Endothelial cell of umbilical vein (primary cell): ENCODE results near the gene TTC27. TPM values are rescaled to one million over a fixed set of nuclear protein-coding genes. Genes with fewer than 3 reads are reported as not detected.

Experiments used
- BruUV-seq: library from RNA; stranded (reverse); fragments of 400-500 nt; replicated peaks from 2 replicates; lab custom pipeline; 2021; lab: Mats Ljungman, UMichigan
- CTCF ChIA-PET: fragments of 300-600, 350-600 bp; sonication (Branson Sonifier 250); formaldehyde crosslinking; loops from one replicate; lab custom pipeline; 2021; ENCODE audit warnings: antibody characterized with exemption, inconsistent platforms; lab: Charles Lee
- POLR2A ChIA-PET: fragments of 300-600, 350-600 bp; sonication (Branson Sonifier 250); formaldehyde crosslinking; loops from one replicate; lab custom pipeline; 2021; ENCODE audit warnings: antibody characterized with exemption, inconsistent platforms; lab: Charles Lee
- DNase-seq: peaks from one replicate; pipeline ENCODE4 v3.0.0-alpha.2; 2011; ENCODE audit warnings: low read depth, low spot score
- FAIRE-seq: peaks from 2 replicates; lab custom pipeline; 2011; peaks lifted over from hg19 to GRCh38; lab: Jason Lieb, UNC
- H2AFZ ChIP-seq: 2 replicates; pipeline ENCODE4 v1.6.0; 2012; ENCODE audit warnings: low read depth, low read length, control low read depth, inconsistent platforms
- H3K27ac ChIP-seq: 2 replicates; pipeline ENCODE4 v1.5.1; 2011; ENCODE audit warnings: low read depth, mild to moderate bottlenecking, control low read depth, low read length, moderate library complexity; ENCODE audit not compliant: insufficient read depth
- H3K27me3 ChIP-seq, 2 experiments: 2 replicates each; pipeline versions ENCODE4 v1.6.0 to v1.6.1; 2011; ENCODE audit warnings: low read length in 2 of 2, mixed read lengths in 1 of 2; ENCODE audit not compliant: control insufficient read depth in 2 of 2, insufficient read depth in 2 of 2
- H3K36me3 ChIP-seq, 2 experiments: 2 replicates in 1 of 2; 3 replicates in 1 of 2; pipeline ENCODE4 v1.5.1; 2011; ENCODE audit warnings: low read length in 2 of 2, mild to moderate bottlenecking in 1 of 2, moderate library complexity in 1 of 2; ENCODE audit not compliant: control insufficient read depth in 2 of 2, insufficient read depth in 2 of 2; ENCODE audit errors: extremely low read depth in 1 of 2
- H3K4me1 ChIP-seq: 3 replicates; pipeline ENCODE4 v1.5.1; 2011; ENCODE audit warnings: mild to moderate bottlenecking, low read length; ENCODE audit not compliant: control insufficient read depth, insufficient read depth; ENCODE audit errors: extremely low read depth
- H3K4me2 ChIP-seq: 2 replicates; pipeline ENCODE4 v1.6.1; 2011; ENCODE audit warnings: low read length, control low read depth, mixed read lengths; ENCODE audit not compliant: insufficient read depth
- H3K4me3 ChIP-seq, 3 experiments: fragments of 200-600 bp in 1 of 3; sonication (generic), shearing (Covaris generic) in 1 of 3; replicated peaks in 1 of 3; 2 replicates each; pipeline ENCODE4 v1.5.1; 2011 to 2016; ENCODE audit warnings: control low read depth in 3 of 3, low read length in 3 of 3, mild to moderate bottlenecking in 2 of 3, inconsistent platforms in 1 of 3, low read depth in 1 of 3, moderate library complexity in 1 of 3; ENCODE audit not compliant: insufficient read depth in 1 of 3
- H3K79me2 ChIP-seq: 2 replicates; pipeline ENCODE4 v1.6.0; 2012; ENCODE audit warnings: low read length, inconsistent platforms; ENCODE audit not compliant: control insufficient read depth, insufficient read depth
- H3K9ac ChIP-seq: replicated peaks from 2 replicates; pipeline ENCODE3; 2011; ENCODE audit warnings: low read length, control low read depth; ENCODE audit not compliant: insufficient read depth; ENCODE audit errors: extremely low read depth
- H3K9me1 ChIP-seq: replicated peaks from 3 replicates; pipeline ENCODE4 v1.6.0; 2011; ENCODE audit warnings: mild to moderate bottlenecking, low read length; ENCODE audit not compliant: control insufficient read depth, insufficient read depth; ENCODE audit errors: extremely low read depth
- H3K9me3 ChIP-seq: replicated peaks from 2 replicates; pipeline ENCODE4 v1.5.1; 2012; ENCODE audit warnings: low read length, inconsistent platforms; ENCODE audit not compliant: control insufficient read depth, insufficient read depth
- H4K20me1 ChIP-seq: replicated peaks from 2 replicates; pipeline ENCODE3; 2011; ENCODE audit warnings: mild to moderate bottlenecking, low read length; ENCODE audit not compliant: control insufficient read depth, insufficient read depth; ENCODE audit errors: extremely low read depth
- EZH2 ChIP-seq: IDR thresholded peaks from 2 replicates; pipeline ENCODE4 v1.6.1; 2012; ENCODE audit warnings: borderline replicate concordance, low read depth, mild to moderate bottlenecking, moderate library complexity, low read length, inconsistent platforms; ENCODE audit not compliant: severe bottlenecking
- FOS ChIP-seq: IDR thresholded peaks from 2 replicates; pipeline ENCODE4 v1.6.1; 2011; ENCODE audit warnings: mild to moderate bottlenecking, low read length, moderate library complexity, borderline replicate concordance; ENCODE audit not compliant: insufficient read depth
- GATA2 ChIP-seq: IDR thresholded peaks from 2 replicates; pipeline ENCODE4 v1.7.0; 2011; ENCODE audit warnings: low read depth, mild to moderate bottlenecking, moderate library complexity, mixed read lengths, low read length; ENCODE audit not compliant: insufficient read length, insufficient read depth
- JUN ChIP-seq: IDR thresholded peaks from 2 replicates; pipeline ENCODE4 v1.6.1; 2011; ENCODE audit warnings: borderline replicate concordance, low read depth; ENCODE audit not compliant: insufficient read length, insufficient read depth
- MYC ChIP-seq: IDR thresholded peaks from one replicate; pipeline ENCODE4 v1.6.1; 2011; ENCODE audit warnings: mild to moderate bottlenecking, low read depth, low read length
- POLR2A ChIP-seq: IDR thresholded peaks from 2 replicates; pipeline ENCODE4 v1.6.1; 2012; ENCODE audit warnings: low read depth, mild to moderate bottlenecking, control low read depth, low read length
- POLR2AphosphoS5 ChIP-seq: IDR thresholded peaks from 2 replicates; pipeline ENCODE4 v1.6.1; 2012; ENCODE audit warnings: low read depth, mild to moderate bottlenecking, control low read depth, low read length, moderate library complexity; ENCODE audit not compliant: insufficient read depth
- dilution Hi-C: fragments of 300-500 bp; cut with MboI; formaldehyde crosslinking; loops from one replicate; pipeline ENCODE4 v1.15.0; 2019; ENCODE audit warnings: low sequenced_read_pairs; ENCODE audit not compliant: extremely low pct_ligation_motif_present
- intact Hi-C: fragments of 100-400 bp; cut with micrococcal nuclease; formaldehyde crosslinking; loops from one replicate; pipeline ENCODE4 v1.10.0; 2022
- polyA plus RNA-seq, 4 experiments: library from polyadenylated mRNA; depleted of rRNA in 3 of 4; stranded (reverse) in 3 of 4; unstranded in 1 of 4; fragments of >200 nt; gene quantifications; 2 replicates each; pipeline versions ENCODE4 v1.2.1 to v1.2.3, GENCODE V29; 2011 to 2012; ENCODE audit warnings: missing spikeins in 1 of 4
- total RNA-seq: library from RNA; stranded (reverse); gene quantifications from 2 replicates; pipeline ENCODE4 v1.2.3, GENCODE V29; 2021
- TF ChIP-seq, protein P1 (sequence below): IDR thresholded peaks from 2 replicates; pipeline ENCODE4 v1.6.1; 2011; ENCODE audit not compliant: insufficient read depth, insufficient read length
- TF ChIP-seq, protein P2 (sequence below), 2 donors: IDR thresholded peaks; 1 replicate in 1 of 2; 2 replicates in 1 of 2; pipeline ENCODE4 v1.5.1; 2011; ENCODE audit warnings: low read length in 2 of 2, mild to moderate bottlenecking in 2 of 2, moderate library complexity in 2 of 2, control low read depth in 1 of 2, inconsistent platforms in 1 of 2, low read depth in 1 of 2; ENCODE audit not compliant: insufficient read depth in 1 of 2; ENCODE audit errors: extremely low read depth in 1 of 2

Gene TTC27
- total and polyA plus RNA-seq, 2 donors (not counting 3 experiments of a cell fraction or from before 2014, with no cell fraction given) = 16.3 to 20.1 TPM

DNA sequence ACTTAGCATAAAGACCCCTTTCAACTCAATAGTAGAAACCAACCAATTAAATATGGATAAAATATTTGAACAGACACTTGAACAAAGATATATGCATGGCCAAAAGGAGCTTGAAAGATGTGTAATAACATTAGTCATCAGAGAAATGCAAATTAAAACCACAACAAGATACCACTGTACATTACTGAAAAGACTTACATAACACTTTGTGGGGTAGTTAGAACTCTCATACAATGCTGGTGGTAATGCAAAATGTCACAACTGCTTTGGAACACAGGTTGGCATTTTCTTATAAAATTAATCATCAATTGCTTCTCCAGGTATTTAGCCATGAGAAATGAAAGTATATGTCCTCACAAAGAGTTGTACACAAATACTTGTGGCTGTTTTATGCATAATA, 60.7 kb downstream of the TTC27 start:
- DNase-seq (no peak), FAIRE-seq (no peak)
- no peak for TF ChIP-seq MYC
- H2AFZ ChIP-seq = no peak overlapping the region
- no peaks in the 10 kb centered on the region for H3K4me1 ChIP-seq
- H3K36me3 ChIP-seq = no peaks in the 10 kb centered on the region
- H3K27me3 ChIP-seq = no peaks in the 10 kb centered on the region
- BruUV-seq = no TSS peak
- no peak overlapping the region for H3K9ac ChIP-seq
- dilution Hi-C loops = no loop called here
- ChIA-PET POLR2A (no interaction called here), CTCF (interaction anchor here (2.4 kb wide), 1 partner anchor 10 kb away, joined by 7 read pairs; no protein-coding TSS in a partner anchor)
- no peak overlapping the region for H3K27ac ChIP-seq
- no peaks in the 10 kb centered on the region for H3K9me3 ChIP-seq
- H3K4me2 ChIP-seq = no peak overlapping the region
- H3K4me3 ChIP-seq = no peak overlapping the region
- H3K9me1 ChIP-seq = no peaks in the 10 kb centered on the region
- no peaks in the 10 kb centered on the region for H3K79me2 ChIP-seq
- H4K20me1 ChIP-seq = no peaks in the 10 kb centered on the region
- intact Hi-C loops = no loop called here

DNA sequence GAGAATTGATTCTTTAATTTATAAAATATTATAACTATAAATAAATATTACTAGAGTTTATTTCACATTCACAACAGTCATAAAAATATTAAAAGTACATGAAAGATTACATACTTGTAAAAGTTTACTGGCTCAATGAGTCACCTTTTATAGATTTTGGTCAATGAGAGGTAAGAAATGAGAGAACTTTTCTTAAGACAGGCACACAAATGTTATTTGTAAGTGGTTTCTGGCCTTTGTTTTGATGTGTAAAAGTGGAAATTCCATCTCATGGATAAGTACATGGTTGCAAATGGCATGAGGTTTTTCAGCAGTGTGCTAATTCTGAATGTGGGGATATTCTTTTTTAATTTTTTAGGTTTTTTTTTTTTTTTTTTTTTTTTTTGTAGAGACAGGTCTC, 63.8 kb downstream of the TTC27 start:
- CTCF ChIA-PET = no interaction called here
- Histone ChIP-seq H3K79me2 (no peaks in the 10 kb centered on the region), H3K4me1 (no peaks in the 10 kb centered on the region), H3K27me3 (no peaks in the 10 kb centered on the region), H3K36me3 (no peaks in the 10 kb centered on the region), H4K20me1 (no peaks in the 10 kb centered on the region), H3K27ac (no peak overlapping the region), H3K4me2 (no peak overlapping the region), H3K9me1 (no peaks in the 10 kb centered on the region), H3K4me3 (no peak overlapping the region), H2AFZ (no peak overlapping the region), H3K9ac (no peak overlapping the region), H3K9me3 (no peaks in the 10 kb centered on the region)
- intact Hi-C loops (no loop called here), dilution Hi-C loops (no loop called here)
- no peak for TF ChIP-seq MYC
- no peak for TF ChIP-seq JUN
- TF ChIP-seq, protein P1, sequence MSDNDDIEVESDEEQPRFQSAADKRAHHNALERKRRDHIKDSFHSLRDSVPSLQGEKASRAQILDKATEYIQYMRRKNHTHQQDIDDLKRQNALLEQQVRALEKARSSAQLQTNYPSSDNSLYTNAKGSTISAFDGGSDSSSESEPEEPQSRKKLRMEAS = no peak
- TF ChIP-seq POLR2AphosphoS5 = no peak
- no peak for TF ChIP-seq POLR2A
- TF ChIP-seq GATA2 = no peak
- TF ChIP-seq EZH2 = no peak
- TF ChIP-seq, protein P2, sequence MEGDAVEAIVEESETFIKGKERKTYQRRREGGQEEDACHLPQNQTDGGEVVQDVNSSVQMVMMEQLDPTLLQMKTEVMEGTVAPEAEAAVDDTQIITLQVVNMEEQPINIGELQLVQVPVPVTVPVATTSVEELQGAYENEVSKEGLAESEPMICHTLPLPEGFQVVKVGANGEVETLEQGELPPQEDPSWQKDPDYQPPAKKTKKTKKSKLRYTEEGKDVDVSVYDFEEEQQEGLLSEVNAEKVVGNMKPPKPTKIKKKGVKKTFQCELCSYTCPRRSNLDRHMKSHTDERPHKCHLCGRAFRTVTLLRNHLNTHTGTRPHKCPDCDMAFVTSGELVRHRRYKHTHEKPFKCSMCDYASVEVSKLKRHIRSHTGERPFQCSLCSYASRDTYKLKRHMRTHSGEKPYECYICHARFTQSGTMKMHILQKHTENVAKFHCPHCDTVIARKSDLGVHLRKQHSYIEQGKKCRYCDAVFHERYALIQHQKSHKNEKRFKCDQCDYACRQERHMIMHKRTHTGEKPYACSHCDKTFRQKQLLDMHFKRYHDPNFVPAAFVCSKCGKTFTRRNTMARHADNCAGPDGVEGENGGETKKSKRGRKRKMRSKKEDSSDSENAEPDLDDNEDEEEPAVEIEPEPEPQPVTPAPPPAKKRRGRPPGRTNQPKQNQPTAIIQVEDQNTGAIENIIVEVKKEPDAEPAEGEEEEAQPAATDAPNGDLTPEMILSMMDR (IDR thresholded peaks at IDR 0.05; ENCODE audit: extremely low read depth in 1 of 2, insufficient read depth in 1 of 2, low read depth in 1 of 2, low read length in 2 of 2) = no peak
- no peak for TF ChIP-seq FOS
- POLR2A ChIA-PET = no interaction called here
- FAIRE-seq (no peak), DNase-seq (no peak)
- no TSS peak for BruUV-seq
